GM12864 (cell line): Measurements from ENCODE around the gene PNKD.

Experiments
- DNase-seq: peaks from one replicate; pipeline ENCODE4 v3.0.0-alpha.2; 2011; ENCODE audit warnings: low read depth
- H3K4me3 ChIP-seq: 2 replicates; pipeline ENCODE4 v1.5.1; 2011; ENCODE audit warnings: mild to moderate bottlenecking, low read depth, low read length, control low read depth
- CTCF ChIP-seq: IDR thresholded peaks from 2 replicates; pipeline ENCODE4 v1.5.1; 2011; ENCODE audit warnings: low read depth, mild to moderate bottlenecking, moderate library complexity, low read length, control low read depth, inconsistent platforms; ENCODE audit errors: missing control alignments

The PNKD gene

GRCh38 chr2:218329027-218329825, 58.9 kb downstream of the PNKD start:
- no peak for TF ChIP-seq CTCF
- DNase-seq: no peak
- no peak overlapping the region for H3K4me3 ChIP-seq

GRCh38 chr2:218329826-218330593, 59.7 kb downstream of the PNKD start:
- no peak for TF ChIP-seq CTCF
- DNase-seq: no peak
- no peak overlapping the region; the same call in 1 of the 2 replicates for H3K4me3 ChIP-seq

GRCh38 chr2:218331745-218332144, 61.4 kb downstream of the PNKD start:
- no peak for DNase-seq
- TF ChIP-seq CTCF: no peak
- peak overlapping the region; percentile 29; the same call in 1 of the 2 replicates for H3K4me3 ChIP-seq

GRCh38 chr2:218332288-218332687, 62.0 kb downstream of the PNKD start:
- no peak for TF ChIP-seq CTCF
- DNase-seq: no peak
- peak overlapping the region; percentile 29 for H3K4me3 ChIP-seq

- no peak for DNase-seq
- peak; percentile 0 for TF ChIP-seq CTCF
- H3K4me3 ChIP-seq: peak overlapping the region; percentile 29; the same call in 1 of the 2 replicates
Observed at GRCh38 chr2:218332920-218333645, 62.8 kb downstream of the PNKD start.

- TF ChIP-seq CTCF: no peak
- DNase-seq: no peak
- H3K4me3 ChIP-seq: no peak overlapping the region
Observed at GRCh38 chr2:218334531-218334930, 64.2 kb downstream of the PNKD start.
